GM12864 (cell line): Measurements from ENCODE around the gene ADGRA1.

Experiments used
- DNase-seq: peaks from one replicate; pipeline ENCODE4 v3.0.0-alpha.2; 2011; ENCODE audit warnings: low read depth
- H3K4me3 ChIP-seq: 2 replicates; pipeline ENCODE4 v1.5.1; 2011; ENCODE audit warnings: mild to moderate bottlenecking, low read depth, low read length, control low read depth
- TF ChIP-seq, protein P1 (sequence below): IDR thresholded peaks from 2 replicates; pipeline ENCODE4 v1.5.1; 2011; ENCODE audit warnings: low read depth, mild to moderate bottlenecking, moderate library complexity, low read length, control low read depth, inconsistent platforms; ENCODE audit errors: missing control alignments

ADGRA1 gene

DNA sequence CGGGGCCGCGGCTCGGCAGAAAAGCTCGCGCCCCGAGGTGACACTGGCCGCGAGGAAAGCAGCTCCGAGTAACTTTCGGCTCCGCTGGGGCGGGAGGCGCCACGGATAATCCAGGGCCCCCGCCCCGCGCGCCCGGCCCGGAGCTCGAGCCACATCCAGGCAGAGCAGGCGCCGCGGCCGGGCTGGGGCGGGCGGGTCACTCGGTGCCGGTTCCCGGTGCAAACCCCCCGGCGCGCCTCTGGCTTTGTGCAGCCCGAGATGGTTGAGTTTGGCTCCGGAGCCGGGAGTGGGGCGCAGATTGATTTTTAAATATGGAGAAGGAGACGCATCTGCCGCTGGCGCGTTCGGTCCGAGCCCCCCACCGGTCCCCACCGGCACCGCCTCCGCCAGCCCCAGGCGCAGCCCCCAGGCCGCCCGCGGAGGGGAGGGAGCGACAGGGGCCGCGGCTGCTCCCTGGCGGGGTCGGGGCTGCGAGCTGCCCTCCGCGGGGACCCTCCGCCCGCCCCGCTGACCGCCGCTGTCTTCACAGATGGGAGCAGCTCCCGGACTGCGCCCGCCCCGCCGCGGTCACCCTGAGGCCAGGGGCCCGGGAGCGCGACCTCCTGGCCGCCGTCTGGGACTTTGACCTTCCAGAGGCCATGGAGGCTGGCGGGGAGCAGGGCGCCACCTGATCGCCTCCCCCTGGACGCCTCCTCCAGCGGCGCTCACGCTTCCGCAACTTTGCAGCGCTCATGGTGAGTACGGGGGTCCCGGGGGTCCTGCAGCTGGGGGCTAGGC is 643 bp downstream of the ADGRA1 start:
- no peak overlapping the region for H3K4me3 ChIP-seq
- TF ChIP-seq, protein P1, sequence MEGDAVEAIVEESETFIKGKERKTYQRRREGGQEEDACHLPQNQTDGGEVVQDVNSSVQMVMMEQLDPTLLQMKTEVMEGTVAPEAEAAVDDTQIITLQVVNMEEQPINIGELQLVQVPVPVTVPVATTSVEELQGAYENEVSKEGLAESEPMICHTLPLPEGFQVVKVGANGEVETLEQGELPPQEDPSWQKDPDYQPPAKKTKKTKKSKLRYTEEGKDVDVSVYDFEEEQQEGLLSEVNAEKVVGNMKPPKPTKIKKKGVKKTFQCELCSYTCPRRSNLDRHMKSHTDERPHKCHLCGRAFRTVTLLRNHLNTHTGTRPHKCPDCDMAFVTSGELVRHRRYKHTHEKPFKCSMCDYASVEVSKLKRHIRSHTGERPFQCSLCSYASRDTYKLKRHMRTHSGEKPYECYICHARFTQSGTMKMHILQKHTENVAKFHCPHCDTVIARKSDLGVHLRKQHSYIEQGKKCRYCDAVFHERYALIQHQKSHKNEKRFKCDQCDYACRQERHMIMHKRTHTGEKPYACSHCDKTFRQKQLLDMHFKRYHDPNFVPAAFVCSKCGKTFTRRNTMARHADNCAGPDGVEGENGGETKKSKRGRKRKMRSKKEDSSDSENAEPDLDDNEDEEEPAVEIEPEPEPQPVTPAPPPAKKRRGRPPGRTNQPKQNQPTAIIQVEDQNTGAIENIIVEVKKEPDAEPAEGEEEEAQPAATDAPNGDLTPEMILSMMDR = no peak
- DNase-seq = no peak

DNA sequence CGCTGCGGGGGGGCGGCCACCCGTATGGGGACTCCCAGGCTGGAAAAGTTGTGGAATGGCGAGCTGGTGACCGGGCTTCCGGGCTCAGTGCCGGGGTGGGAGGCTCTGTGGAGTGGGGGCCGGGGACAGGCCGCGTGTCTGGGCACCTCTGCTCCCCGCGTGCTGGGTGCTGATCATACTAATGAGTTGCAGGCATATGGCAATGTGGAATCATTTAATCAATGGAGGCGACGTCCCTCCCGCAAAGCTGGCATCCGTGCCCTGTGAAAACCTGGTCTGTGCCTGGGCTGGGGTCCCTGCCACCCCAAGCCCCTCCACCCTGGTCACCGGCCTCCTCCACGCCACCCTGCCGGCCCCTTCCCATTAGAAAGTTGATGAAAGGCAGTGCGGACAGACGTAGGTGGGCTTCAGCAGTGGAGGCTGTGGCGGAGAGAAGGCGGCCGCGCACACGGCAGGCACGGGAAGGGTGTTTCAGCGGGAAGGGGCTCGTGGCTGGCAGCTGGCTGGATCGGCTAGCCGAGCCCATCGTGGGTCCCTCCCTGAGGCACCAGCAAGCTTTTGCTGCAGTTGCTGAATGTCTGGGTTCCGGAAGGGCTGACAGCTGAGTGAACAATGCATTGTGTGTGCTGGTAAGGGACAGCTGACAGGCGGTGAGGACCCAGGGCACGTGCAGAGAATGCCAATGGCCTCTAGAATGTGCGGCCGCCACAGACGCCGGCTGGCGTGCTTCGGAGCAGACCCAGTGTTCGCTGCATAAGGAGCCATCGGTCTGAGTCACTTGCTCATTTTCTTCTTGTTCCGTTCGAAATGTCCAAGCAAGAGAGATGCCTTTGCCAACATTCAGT is 1.5 kb downstream of the ADGRA1 start:
- DNase-seq = no peak
- TF ChIP-seq, protein P1 = no peak
- no peak overlapping the region for H3K4me3 ChIP-seq

DNA sequence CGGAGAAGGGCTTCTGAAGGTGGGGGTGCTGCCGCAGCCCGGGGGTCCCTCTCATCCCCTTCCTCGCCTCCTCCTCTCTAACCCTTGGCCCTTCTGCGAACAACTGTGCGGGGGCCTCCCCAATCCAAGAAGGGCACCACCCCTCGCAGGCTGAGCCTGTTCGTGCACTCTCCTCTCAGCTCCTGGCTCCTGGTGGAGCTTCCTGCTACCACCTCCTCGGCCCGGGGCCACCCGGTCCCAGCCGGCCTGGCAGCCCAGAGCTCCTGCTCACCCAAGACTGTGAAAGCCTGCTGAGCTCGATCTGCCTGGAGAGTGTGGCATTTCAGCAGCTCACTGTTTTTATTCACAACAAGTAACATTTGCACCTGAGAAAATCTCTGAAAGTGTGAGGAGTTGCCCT is 2.4 kb downstream of the ADGRA1 start:
- DNase-seq = no peak
- TF ChIP-seq, protein P1 = no peak
- no peak overlapping the region for H3K4me3 ChIP-seq

DNA sequence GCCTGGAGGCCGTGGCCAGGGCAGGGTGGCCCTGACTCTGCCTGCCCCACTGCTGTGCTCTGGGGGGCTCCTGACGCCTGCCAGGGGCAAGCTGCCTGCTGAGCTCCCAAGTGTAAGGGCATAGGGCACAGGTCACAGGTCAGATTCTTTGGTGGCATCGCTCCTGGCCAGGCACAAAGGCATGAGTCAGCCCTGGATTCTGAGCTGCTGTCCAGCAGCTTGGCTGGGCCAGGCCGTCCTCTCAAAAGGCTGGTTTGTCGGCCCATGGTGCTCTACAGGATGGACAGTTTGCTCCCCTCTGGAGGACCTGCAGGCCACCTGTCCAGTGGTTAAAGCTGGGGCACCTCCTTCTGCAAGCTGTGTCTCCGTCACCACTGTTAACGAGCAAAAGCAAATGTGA is 2.9 kb downstream of the ADGRA1 start:
- TF ChIP-seq, protein P1 = no peak
- DNase-seq = no peak
- H3K4me3 ChIP-seq = no peak overlapping the region

DNA sequence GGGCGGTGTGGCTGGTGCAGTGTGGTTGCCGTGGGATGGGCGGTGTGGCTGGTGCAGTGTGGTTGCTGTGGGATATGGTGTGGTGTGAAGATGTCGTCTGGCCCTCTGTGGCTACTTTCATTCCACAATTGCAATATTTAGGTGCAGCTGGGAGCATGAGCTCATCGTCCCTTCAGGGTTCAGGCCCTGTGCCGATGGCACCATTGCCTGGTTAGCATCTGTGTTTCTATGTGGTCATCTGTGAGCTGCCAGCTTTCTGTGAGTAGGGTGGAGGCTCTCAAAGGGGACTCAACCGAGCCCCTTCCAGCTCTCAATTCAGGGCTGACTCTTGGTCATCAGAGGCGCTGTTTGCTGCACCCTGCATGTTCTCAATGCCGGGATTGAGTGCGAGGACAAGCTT is 3.6 kb downstream of the ADGRA1 start:
- TF ChIP-seq, protein P1 = no peak
- no peak overlapping the region for H3K4me3 ChIP-seq
- DNase-seq = no peak

DNA sequence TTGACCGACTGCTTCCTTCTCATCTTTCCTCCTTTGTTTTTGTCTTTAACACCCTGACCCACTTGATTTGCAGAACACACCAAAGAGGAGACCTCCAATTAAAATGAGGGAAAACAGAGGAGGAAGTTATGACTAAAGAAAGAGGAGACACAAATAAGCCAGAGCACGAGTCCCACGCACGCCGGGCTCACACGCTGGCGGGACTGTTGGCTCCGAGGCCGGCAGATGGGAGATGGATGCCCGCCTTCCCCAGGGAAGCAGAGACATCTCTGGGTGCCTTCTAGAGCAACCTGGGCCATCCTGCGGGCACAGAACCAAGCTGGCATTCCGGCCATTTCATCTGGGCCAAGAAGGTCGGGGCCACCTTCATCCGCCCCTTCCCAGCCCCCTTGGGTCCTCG is 5.6 kb downstream of the ADGRA1 start:
- DNase-seq = no peak
- H3K4me3 ChIP-seq = no peak overlapping the region
- TF ChIP-seq, protein P1 = no peak
